Activated naive CD4-positive, alpha-beta T cell treated with anti-CD3 and anti-CD28 coated beads for 36 hours (primary cell): ENCODE measurements around the gene ATF2. TPM values are rescaled to one million over a fixed set of nuclear protein-coding genes. Genes with fewer than 3 reads are reported as not detected.
"Not testable (repeated sequence)": the region's sequence is repeated elsewhere in the genome, so short reads cannot be mapped to it uniquely, and the experiment has no call there.

Experiments used
- CTCF ChIA-PET: fragments of 350-600 bp; sonication (Branson Sonifier 250); formaldehyde crosslinking; loops from one replicate; lab custom pipeline; 2021; ENCODE audit warnings: antibody characterized with exemption; lab: Charles Lee
- DNase-seq: peaks from one replicate; pipeline ENCODE4 v3.0.0-alpha.2; 2020
- H3K27ac Mint-ChIP-seq: one replicate; pipeline ENCODE4 v1.8.0; 2021; ENCODE audit warnings: mild to moderate bottlenecking, mixed read lengths
- H3K27me3 Mint-ChIP-seq: one replicate; pipeline ENCODE4 v1.8.0; 2021; ENCODE audit warnings: low read depth, mixed read lengths
- H3K36me3 Mint-ChIP-seq: one replicate; pipeline ENCODE4 v1.8.0; 2021; ENCODE audit warnings: low read depth, mixed read lengths
- H3K4me1 Mint-ChIP-seq: one replicate; pipeline ENCODE4 v1.8.0; 2021; ENCODE audit warnings: low read depth, mixed read lengths
- H3K4me3 Mint-ChIP-seq: one replicate; pipeline ENCODE4 v1.8.0; 2021; ENCODE audit warnings: mild to moderate bottlenecking, moderate library complexity, mixed read lengths
- H3K9me3 Mint-ChIP-seq: one replicate; pipeline ENCODE4 v1.8.0; 2021; ENCODE audit warnings: mixed read lengths
- intact Hi-C: fragments of 100-400 bp; cut with micrococcal nuclease; formaldehyde crosslinking; loops from one replicate; pipeline ENCODE4 v1.15.1; 2023
- total RNA-seq, 2 experiments: library from RNA; stranded (reverse); gene quantifications; one replicate each; pipeline ENCODE4 v1.2.3, GENCODE V29; 2021

Gene ATF2
- total RNA-seq, 2 experiments from 2014 or later: 48.0 to 53.3 TPM

DNA sequence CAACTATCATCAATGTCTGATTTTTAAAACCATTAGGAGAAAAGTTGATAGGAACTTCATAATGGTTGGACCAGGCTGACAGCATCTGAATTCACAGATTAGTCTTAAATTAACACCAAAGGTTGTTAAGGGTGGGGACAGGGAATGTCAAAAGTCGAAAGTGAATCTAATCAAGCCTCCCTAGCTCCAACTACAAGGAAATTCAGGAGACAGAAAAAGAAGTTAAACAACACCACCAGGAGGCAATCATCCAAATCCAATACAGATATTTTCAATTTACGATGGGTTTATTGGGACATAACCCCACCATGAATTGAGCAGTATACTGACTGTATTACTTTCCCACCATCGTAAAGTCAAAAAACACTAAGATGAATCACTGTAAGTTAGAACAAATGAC, 32.8 kb downstream of the ATF2 start:
- Mint-ChIP-seq H3K27me3 (no peaks in the 10 kb centered on the region), H3K4me1 (peaks cover 28% of the 10 kb centered on the region), H3K27ac (no peak overlapping the region), H3K36me3 (peaks cover 22% of the 10 kb centered on the region), H3K4me3 (no peak overlapping the region), H3K9me3 (no peaks in the 10 kb centered on the region)
- DNase-seq: no peak
- intact Hi-C loops: no loop called here
- CTCF ChIA-PET: interaction anchor here (1.3 kb wide), 1 partner anchor 29 kb away, joined by 3 read pairs; no protein-coding TSS in a partner anchor

DNA sequence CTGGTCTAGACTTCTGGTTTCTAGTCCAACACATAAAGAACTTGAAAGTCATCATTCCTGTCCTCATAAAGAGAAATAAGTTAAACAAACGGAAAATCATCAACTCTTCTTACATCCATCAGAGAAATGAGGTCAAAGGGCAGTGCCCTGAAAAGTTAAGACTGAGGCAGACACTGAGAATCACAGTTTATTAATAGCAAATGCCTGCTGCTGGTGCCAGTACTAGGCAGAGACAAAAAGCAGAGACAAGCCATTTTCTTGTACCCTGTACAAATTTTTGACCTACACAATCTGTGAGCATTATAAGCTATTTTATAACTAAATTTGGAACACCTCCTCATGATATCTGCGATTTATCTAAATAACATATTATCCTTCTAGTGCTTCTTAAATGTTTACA, 36.8 kb downstream of the ATF2 start:
- Mint-ChIP-seq H3K27me3 (no peaks in the 10 kb centered on the region), H3K36me3 (peaks cover 27% of the 10 kb centered on the region)
- intact Hi-C loops: no loop called here

DNA sequence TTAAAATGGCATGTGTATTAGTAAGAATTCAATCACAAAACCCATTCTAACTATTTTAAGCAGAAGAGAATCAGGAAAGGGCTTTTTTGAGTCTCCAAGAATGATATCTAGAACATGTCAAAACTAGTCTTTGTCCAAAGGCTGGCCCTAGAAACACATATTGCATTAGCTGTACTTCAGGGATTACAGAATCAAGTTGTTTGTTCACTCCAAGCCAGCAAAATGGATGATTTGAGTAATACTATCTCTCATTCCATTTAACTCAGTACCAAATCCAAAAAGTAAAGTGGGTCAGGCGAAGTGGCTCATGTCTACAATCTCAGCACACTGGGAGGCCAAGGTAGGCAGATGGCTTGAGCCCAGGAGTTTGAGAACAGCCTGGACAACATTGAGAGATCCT, 41.3 kb downstream of the ATF2 start:
- peaks cover 6% of the 10 kb centered on the region for H3K4me1 Mint-ChIP-seq
- no peak for DNase-seq
- no peaks in the 10 kb centered on the region for H3K9me3 Mint-ChIP-seq
- H3K27ac Mint-ChIP-seq: no peak overlapping the region
- H3K4me3 Mint-ChIP-seq: no peak overlapping the region
- peaks cover 19% of the 10 kb centered on the region for H3K36me3 Mint-ChIP-seq
- no peaks in the 10 kb centered on the region for H3K27me3 Mint-ChIP-seq
- CTCF ChIA-PET: interaction anchor here (0.7 kb wide), 1 partner anchor 39 kb away, joined by 3 read pairs; no protein-coding TSS in a partner anchor
- intact Hi-C loops: no loop called here

More for the DNA sequence above, 36.8 kb downstream of the ATF2 start:
- CTCF ChIA-PET: no interaction called here
- Mint-ChIP-seq H3K27ac (no peak overlapping the region), H3K4me3 (no peak overlapping the region), H3K4me1 (peaks cover 11% of the 10 kb centered on the region), H3K9me3 (no peaks in the 10 kb centered on the region)
- no peak for DNase-seq

DNA sequence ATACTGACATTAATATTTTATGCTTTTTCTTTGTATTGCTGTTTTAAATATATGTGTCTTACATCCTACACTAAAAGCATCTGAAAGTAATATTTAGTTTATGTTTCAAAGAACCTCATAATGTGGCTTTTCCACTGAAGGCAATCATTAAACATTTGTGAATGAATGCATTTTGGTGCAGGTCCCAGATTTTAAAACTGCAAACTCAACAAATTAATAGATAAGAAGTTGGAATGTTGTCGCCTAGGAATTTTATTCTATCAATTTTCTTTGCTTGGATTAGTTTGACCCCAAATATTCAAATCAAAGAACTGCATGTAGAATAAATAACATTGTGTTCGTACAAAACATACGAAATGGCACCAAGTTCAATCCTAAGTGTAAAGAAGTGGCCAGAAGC, 44.7 kb downstream of the ATF2 start:
- Mint-ChIP-seq H3K36me3 (peaks cover 8% of the 10 kb centered on the region), H3K4me3 (no peak overlapping the region), H3K27me3 (no peaks in the 10 kb centered on the region), H3K27ac (no peak overlapping the region), H3K4me1 (peaks cover 6% of the 10 kb centered on the region), H3K9me3 (no peaks in the 10 kb centered on the region)
- no peak for DNase-seq
- CTCF ChIA-PET: no interaction called here
- intact Hi-C loops: no loop called here

DNA sequence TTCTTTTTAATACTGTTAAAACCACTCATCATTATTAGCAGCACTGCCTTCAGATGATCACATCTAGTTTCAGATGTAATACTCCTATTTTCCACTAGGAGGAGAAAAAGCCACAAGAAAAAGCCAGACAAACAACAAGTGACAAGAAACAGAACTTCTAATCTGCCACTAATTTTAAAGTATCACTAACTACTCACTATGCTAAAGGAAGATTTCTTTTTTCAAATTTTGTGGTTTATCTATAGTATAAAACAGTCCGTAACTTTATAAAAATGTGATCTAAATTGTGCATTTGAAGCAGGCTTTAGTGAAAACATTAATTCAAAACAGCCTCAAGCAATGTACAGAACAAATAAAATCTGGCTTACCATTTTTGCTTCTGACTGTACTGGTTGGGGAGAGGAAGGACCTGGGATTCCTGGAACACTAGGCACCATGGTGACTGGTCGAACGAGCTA, 56.8 kb downstream of the ATF2 start:
- Mint-ChIP-seq H3K9me3 (no peaks in the 10 kb centered on the region), H3K27ac (no peak overlapping the region), H3K4me3 (no peak overlapping the region), H3K36me3 (peaks cover 19% of the 10 kb centered on the region), H3K27me3 (no peaks in the 10 kb centered on the region), H3K4me1 (peaks cover 3% of the 10 kb centered on the region)
- CTCF ChIA-PET: interaction anchor here (0.6 to 1.7 kb wide), 9 partner anchors 10 to 171 kb away, joined by 3 to 7 read pairs (median 3); no protein-coding TSS in a partner anchor
- intact Hi-C loops: loop anchor here (1.0 kb wide), 4 partner anchors 57 to 218 kb away; partner anchors contain the start of gene ATF2
- no peak for DNase-seq

DNA sequence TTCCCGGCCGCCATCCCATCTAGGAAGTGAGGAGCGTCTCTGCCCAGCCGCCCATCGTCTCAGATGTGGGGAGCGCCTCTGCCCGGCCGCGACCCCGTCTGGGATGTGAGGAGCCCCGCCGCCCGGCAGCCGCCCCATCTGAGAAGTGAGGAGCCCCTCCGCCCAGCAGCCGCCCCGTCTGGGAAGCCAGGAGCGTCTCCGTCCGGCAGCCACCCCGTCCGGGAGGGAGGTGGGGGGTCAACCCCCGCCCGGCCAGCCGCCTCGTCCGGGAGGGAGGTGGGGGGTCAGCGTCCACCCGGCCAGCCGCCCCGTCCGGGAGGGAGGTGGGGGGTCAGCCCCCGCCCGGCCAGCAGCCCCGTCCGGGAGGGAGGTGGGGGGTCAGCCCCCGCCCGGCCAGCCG, 59.9 kb downstream of the ATF2 start:
- DNase-seq, H3K4me1 Mint-ChIP-seq, H3K4me3 Mint-ChIP-seq, H3K9me3 Mint-ChIP-seq, intact Hi-C loops, H3K27me3 Mint-ChIP-seq, CTCF ChIA-PET, H3K27ac Mint-ChIP-seq: not testable (repeated sequence)
- peaks cover 19% of the 10 kb centered on the region for H3K36me3 Mint-ChIP-seq

DNA sequence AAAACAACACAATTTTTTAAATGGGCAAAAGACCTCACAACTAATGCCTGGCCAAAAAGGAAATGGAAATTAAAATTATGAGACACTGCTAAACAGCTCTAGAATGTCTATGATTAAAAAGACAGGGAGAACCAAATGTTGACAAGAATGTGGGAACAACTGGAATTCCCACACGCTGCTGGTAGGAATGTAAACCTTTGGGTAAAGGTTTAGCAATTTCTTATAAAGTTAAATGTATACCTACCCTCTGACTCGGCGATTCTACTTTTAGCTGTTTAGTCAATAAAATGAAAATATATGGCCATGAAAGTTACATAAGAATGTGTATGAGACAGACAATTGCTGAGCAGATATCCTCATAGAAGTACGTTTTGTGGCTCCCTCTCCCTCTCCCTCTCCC, 60.9 kb downstream of the ATF2 start:
- CTCF ChIA-PET: no interaction called here
- H3K4me3 Mint-ChIP-seq: no peak overlapping the region
- peaks cover 21% of the 10 kb centered on the region for H3K36me3 Mint-ChIP-seq
- DNase-seq: no peak
- H3K27ac Mint-ChIP-seq: no peak overlapping the region
- no peaks in the 10 kb centered on the region for H3K27me3 Mint-ChIP-seq
- intact Hi-C loops: no loop called here
- H3K4me1 Mint-ChIP-seq: peaks cover 3% of the 10 kb centered on the region
- no peaks in the 10 kb centered on the region for H3K9me3 Mint-ChIP-seq

DNA sequence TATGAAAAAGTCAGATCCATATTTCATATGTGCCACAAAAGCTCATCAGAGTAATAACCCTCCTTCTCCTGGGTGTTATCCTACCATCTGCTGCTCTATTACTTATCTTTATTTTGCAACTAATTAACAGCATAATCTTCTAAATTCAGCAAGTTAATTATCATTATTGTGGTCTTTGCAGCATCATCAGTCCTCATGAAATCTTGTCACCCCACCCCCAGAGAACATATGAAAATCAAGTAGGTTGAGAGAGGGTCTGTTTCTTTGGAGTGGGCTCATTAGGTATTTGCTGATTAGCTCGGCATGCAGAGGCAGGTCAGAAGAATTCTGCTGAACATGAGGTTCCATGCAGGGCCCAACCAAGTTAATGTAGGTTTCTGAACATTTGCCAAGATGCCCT, 64.8 kb downstream of the ATF2 start:
- Mint-ChIP-seq H3K4me1 (no peaks in the 10 kb centered on the region), H3K36me3 (peaks cover 18% of the 10 kb centered on the region)
- CTCF ChIA-PET: interaction anchor here (0.6 to 1.1 kb wide), 4 partner anchors 9 to 995 kb away, joined by 3 to 6 read pairs (median 4); no protein-coding TSS in a partner anchor

DNA sequence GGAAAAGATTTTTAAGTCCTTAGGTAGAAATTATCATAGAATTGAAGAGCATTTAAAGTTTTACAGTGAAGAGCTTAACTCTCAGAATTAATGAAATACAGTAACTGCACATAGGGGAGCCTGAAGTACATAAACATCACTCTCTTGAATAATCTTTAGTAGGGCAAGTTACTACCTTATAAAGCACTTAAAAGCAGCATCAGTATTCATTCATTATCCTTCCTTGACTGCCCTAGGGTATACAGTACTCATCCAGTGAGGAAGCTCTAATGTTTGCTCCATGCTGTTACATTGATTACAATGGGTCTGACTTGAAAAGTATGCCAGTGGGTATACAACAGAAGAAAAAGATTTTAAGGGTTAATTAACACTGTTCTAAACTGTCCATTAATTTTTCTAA, 66.5 kb downstream of the ATF2 start:
- H3K9me3 Mint-ChIP-seq: no peaks in the 10 kb centered on the region
- CTCF ChIA-PET: interaction anchor here (0.7 kb wide), 1 partner anchor 9 kb away, joined by 3 read pairs; no protein-coding TSS in a partner anchor
- intact Hi-C loops: no loop called here
- no peak overlapping the region for H3K27ac Mint-ChIP-seq
- DNase-seq: no peak
- no peaks in the 10 kb centered on the region for H3K4me1 Mint-ChIP-seq
- H3K4me3 Mint-ChIP-seq: no peak overlapping the region
- H3K27me3 Mint-ChIP-seq: no peaks in the 10 kb centered on the region
- peaks cover 13% of the 10 kb centered on the region for H3K36me3 Mint-ChIP-seq

More for the DNA sequence above, 64.8 kb downstream of the ATF2 start:
- H3K27ac Mint-ChIP-seq: no peak overlapping the region
- H3K9me3 Mint-ChIP-seq: no peaks in the 10 kb centered on the region
- no peaks in the 10 kb centered on the region for H3K27me3 Mint-ChIP-seq
- intact Hi-C loops: no loop called here
- DNase-seq: no peak
- no peak overlapping the region for H3K4me3 Mint-ChIP-seq

DNA sequence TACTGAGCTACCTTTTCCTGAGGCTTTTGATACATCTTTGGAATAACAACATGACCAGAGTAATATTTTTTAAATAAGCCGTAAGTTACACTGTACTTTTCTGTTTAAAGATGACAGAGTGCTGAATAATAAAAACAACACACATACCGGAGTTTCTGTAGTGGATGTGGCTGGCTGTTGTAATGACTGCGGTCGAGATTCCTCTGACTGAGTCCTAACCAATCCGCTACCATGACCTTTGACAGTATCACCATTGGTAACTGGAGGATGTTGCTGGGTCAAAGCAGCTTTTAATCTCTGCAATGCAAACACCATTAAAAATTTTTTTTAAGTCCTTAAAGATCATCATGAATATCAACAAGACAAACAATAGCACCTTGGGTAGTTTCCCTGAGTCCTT, 70.7 kb downstream of the ATF2 start:
- peaks cover 15% of the 10 kb centered on the region for H3K36me3 Mint-ChIP-seq
- CTCF ChIA-PET: no interaction called here
- H3K9me3 Mint-ChIP-seq: no peaks in the 10 kb centered on the region
- H3K4me3 Mint-ChIP-seq: no peak overlapping the region
- H3K4me1 Mint-ChIP-seq: no peaks in the 10 kb centered on the region
- no peaks in the 10 kb centered on the region for H3K27me3 Mint-ChIP-seq
- intact Hi-C loops: no loop called here
- no peak for DNase-seq
- no peak overlapping the region for H3K27ac Mint-ChIP-seq

DNA sequence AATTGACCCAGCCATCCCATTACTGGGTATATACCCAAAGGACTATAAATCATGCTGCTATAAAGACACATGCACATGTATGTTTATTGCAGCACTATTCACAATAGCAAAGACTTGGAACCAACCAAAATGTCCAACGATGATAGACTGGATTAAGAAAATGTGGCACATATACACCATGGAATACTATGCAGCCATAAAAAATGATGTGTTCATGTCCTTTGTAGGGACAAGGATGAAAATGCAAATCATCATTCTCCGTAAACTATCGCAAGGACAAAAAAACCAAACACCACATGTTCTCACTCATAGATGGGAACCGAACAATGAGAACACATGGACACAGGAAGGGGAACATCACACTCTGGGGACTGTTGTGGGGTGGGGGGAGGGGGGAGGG, 83.9 kb downstream of the ATF2 start:
- peaks cover 34% of the 10 kb centered on the region for H3K36me3 Mint-ChIP-seq
- H3K4me3 Mint-ChIP-seq, H3K27me3 Mint-ChIP-seq, H3K4me1 Mint-ChIP-seq, H3K9me3 Mint-ChIP-seq, H3K27ac Mint-ChIP-seq, DNase-seq, CTCF ChIA-PET, intact Hi-C loops: not testable (repeated sequence)

DNA sequence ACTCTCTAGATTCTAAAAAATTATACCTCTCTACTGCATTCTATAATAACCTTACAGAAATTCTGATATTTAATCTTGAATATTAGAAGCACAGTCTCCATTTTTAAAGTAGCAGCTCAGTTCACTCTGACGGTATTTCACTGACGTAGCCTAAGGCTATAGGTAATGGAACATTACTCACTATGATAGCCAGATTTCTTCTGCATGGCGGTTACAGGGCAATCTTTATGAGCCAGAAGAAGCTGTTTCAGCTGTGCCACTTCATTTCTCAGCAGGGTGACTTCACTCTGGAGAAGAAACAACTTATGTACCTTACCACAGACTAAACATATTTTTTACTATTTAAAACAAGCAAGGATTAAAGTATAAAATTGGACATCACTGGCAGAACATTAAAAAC, 87.5 kb downstream of the ATF2 start:
- intact Hi-C loops: no loop called here
- H3K36me3 Mint-ChIP-seq: peaks cover 43% of the 10 kb centered on the region
- no peaks in the 10 kb centered on the region for H3K4me1 Mint-ChIP-seq
- no peak for DNase-seq
- CTCF ChIA-PET: no interaction called here
- H3K27ac Mint-ChIP-seq: no peak overlapping the region
- H3K4me3 Mint-ChIP-seq: no peak overlapping the region
- H3K9me3 Mint-ChIP-seq: peaks cover 4% of the 10 kb centered on the region
- H3K27me3 Mint-ChIP-seq: no peaks in the 10 kb centered on the region

DNA sequence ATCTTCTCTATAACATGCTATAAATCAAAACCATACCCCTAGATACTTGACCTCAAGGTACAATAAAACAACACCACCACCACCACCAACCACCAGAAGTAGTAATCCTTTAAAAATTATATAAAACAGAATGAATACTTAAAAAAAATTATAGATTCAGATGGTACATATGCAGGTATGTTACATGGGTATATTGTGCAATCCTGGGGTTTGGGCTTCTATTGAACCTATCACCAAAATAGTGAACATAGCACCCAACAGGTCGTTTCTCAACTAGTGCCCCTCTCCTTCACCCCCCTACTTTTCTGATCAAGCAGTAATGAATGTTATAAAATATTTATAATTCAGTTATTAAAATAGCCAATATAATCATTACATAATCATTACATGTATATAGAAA, 91.7 kb downstream of the ATF2 start:
- H3K27me3 Mint-ChIP-seq: no peaks in the 10 kb centered on the region
- CTCF ChIA-PET: no interaction called here
- intact Hi-C loops: no loop called here

More for the DNA sequence above, 91.7 kb downstream of the ATF2 start:
- DNase-seq: no peak
- Mint-ChIP-seq H3K4me3 (no peak overlapping the region), H3K9me3 (no peaks in the 10 kb centered on the region), H3K27ac (no peak overlapping the region), H3K4me1 (no peaks in the 10 kb centered on the region), H3K36me3 (peaks cover 38% of the 10 kb centered on the region)
